ENCODE data around the gene PRSS36. TPM values are rescaled to one million over a fixed set of nuclear protein-coding genes. Genes with fewer than 3 reads are reported as not detected.

The PRSS36 gene
- total RNA-seq, 1 experiment from 2014 or later = 4.1 TPM

GRCh38 chr16:31191697-31192428 is 42.0 kb upstream of the PRSS36 start:
- peaks cover 100% of the 10 kb centered on the region for H3F3A ChIP-seq (ENCODE audit: insufficient read depth, low read depth)
- POLR2A ChIA-PET (ENCODE audit: unreplicated experiment) = no interaction called here

GRCh38 chr16:31190818-31191444 is 41.1 kb upstream of the PRSS36 start:
- Histone ChIP-seq H3K36me3 (ENCODE audit: low read depth) (peaks cover 85% of the 10 kb centered on the region), H3K27ac (no peak overlapping the region), H3K9me2 (ENCODE audit: insufficient read depth) (no peaks in the 10 kb centered on the region), H3F3A (ENCODE audit: insufficient read depth, low read depth) (peaks cover 100% of the 10 kb centered on the region), H3K79me2 (ENCODE audit: low read depth) (peaks cover 47% of the 10 kb centered on the region), H3K27me3 (ENCODE audit: insufficient read depth, low read depth) (no peaks in the 10 kb centered on the region), H4K20me1 (ENCODE audit: insufficient read depth) (peaks cover 91% of the 10 kb centered on the region), H3K4me3 (no peak overlapping the region), H2AFZ (no peak overlapping the region), H3K9me3 (ENCODE audit: insufficient read depth, low read depth) (no peaks in the 10 kb centered on the region), H3K4me1 (replicated peaks; ENCODE audit: insufficient read depth) (no peaks in the 10 kb centered on the region), H3K4me2 (no peak overlapping the region)
- intact Hi-C loops (cut with micrococcal nuclease; ENCODE audit: unreplicated experiment) = no loop called here
- BruUV-seq (replicated peaks) = no TSS peak
- DNase-seq = no peak
- ChIA-PET POLR2A (ENCODE audit: unreplicated experiment) (no interaction called here), CTCF (no interaction called here)
- TF ChIP-seq EZH2 (IDR thresholded peaks at IDR 0.05; ENCODE audit: low read depth) = no peak
- TF ChIP-seq CTCF (conservative IDR thresholded peaks at IDR 0.05) = no peak

More at GRCh38 chr16:31191697-31192428, 42.0 kb upstream of the PRSS36 start:
- Histone ChIP-seq H4K20me1 (ENCODE audit: insufficient read depth) (peaks cover 90% of the 10 kb centered on the region), H3K27me3 (ENCODE audit: insufficient read depth, low read depth) (no peaks in the 10 kb centered on the region), H3K36me3 (ENCODE audit: low read depth) (peaks cover 76% of the 10 kb centered on the region), H3K9me2 (ENCODE audit: insufficient read depth) (no peaks in the 10 kb centered on the region), H2AFZ (no peak overlapping the region), H3K4me3 (no peak overlapping the region), H3K4me1 (replicated peaks; ENCODE audit: insufficient read depth) (no peaks in the 10 kb centered on the region), H3K9me3 (ENCODE audit: insufficient read depth, low read depth) (no peaks in the 10 kb centered on the region), H3K4me2 (no peak overlapping the region), H3K27ac (no peak overlapping the region), H3K79me2 (ENCODE audit: low read depth) (peaks cover 37% of the 10 kb centered on the region)
- intact Hi-C loops (cut with micrococcal nuclease; ENCODE audit: unreplicated experiment) = no loop called here
- no peak for DNase-seq
- BruUV-seq (replicated peaks) = no TSS peak
- TF ChIP-seq EZH2 (IDR thresholded peaks at IDR 0.05; ENCODE audit: low read depth) (no peak), CTCF (conservative IDR thresholded peaks at IDR 0.05) (no peak)
- CTCF ChIA-PET = no interaction called here

GRCh38 chr16:31190061-31190460 is 40.2 kb upstream of the PRSS36 start:
- intact Hi-C loops (cut with micrococcal nuclease; ENCODE audit: unreplicated experiment) = no loop called here
- POLR2A ChIA-PET (ENCODE audit: unreplicated experiment) = no interaction called here
- Histone ChIP-seq H3K9me3 (ENCODE audit: insufficient read depth, low read depth) (no peaks in the 10 kb centered on the region), H4K20me1 (ENCODE audit: insufficient read depth) (peaks cover 94% of the 10 kb centered on the region), H3K4me2 (no peak overlapping the region), H2AFZ (no peak overlapping the region), H3K4me3 (no peak overlapping the region), H3K9me2 (ENCODE audit: insufficient read depth) (no peaks in the 10 kb centered on the region), H3K4me1 (replicated peaks; ENCODE audit: insufficient read depth) (no peaks in the 10 kb centered on the region), H3K79me2 (ENCODE audit: low read depth) (peaks cover 55% of the 10 kb centered on the region), H3K27me3 (ENCODE audit: insufficient read depth, low read depth) (no peaks in the 10 kb centered on the region), H3F3A (ENCODE audit: insufficient read depth, low read depth) (peaks cover 100% of the 10 kb centered on the region), H3K36me3 (ENCODE audit: low read depth) (peaks cover 88% of the 10 kb centered on the region), H3K27ac (no peak overlapping the region)
- no peak for DNase-seq
- no TSS peak for BruUV-seq (replicated peaks)
- TF ChIP-seq CTCF (conservative IDR thresholded peaks at IDR 0.05) (no peak), EZH2 (IDR thresholded peaks at IDR 0.05; ENCODE audit: low read depth) (no peak)
- CTCF ChIA-PET = no interaction called here

Data from PC-9 (cell line).